Endothelial cell of umbilical vein (primary cell): ENCODE measurements around the gene ETFB. TPM values are rescaled to one million over a fixed set of nuclear protein-coding genes. Genes with fewer than 3 reads are reported as not detected.

Experiments used
- BruUV-seq: library from RNA; stranded (reverse); fragments of 400-500 nt; replicated peaks from 2 replicates; lab custom pipeline; 2021; lab: Mats Ljungman, UMichigan
- CTCF ChIA-PET: fragments of 300-600, 350-600 bp; sonication (Branson Sonifier 250); formaldehyde crosslinking; loops from one replicate; lab custom pipeline; 2021; ENCODE audit warnings: antibody characterized with exemption, inconsistent platforms; lab: Charles Lee
- POLR2A ChIA-PET: fragments of 300-600, 350-600 bp; sonication (Branson Sonifier 250); formaldehyde crosslinking; loops from one replicate; lab custom pipeline; 2021; ENCODE audit warnings: antibody characterized with exemption, inconsistent platforms; lab: Charles Lee
- DNase-seq: peaks from one replicate; pipeline ENCODE4 v3.0.0-alpha.2; 2011; ENCODE audit warnings: low read depth, low spot score
- FAIRE-seq: peaks from 2 replicates; lab custom pipeline; 2011; peaks lifted over from hg19 to GRCh38; lab: Jason Lieb, UNC
- H2AFZ ChIP-seq: 2 replicates; pipeline ENCODE4 v1.6.0; 2012; ENCODE audit warnings: low read depth, low read length, control low read depth, inconsistent platforms
- H3K27ac ChIP-seq: 2 replicates; pipeline ENCODE4 v1.5.1; 2011; ENCODE audit warnings: low read depth, mild to moderate bottlenecking, control low read depth, low read length, moderate library complexity; ENCODE audit not compliant: insufficient read depth
- H3K27me3 ChIP-seq, 2 experiments: 2 replicates each; pipeline versions ENCODE4 v1.6.0 to v1.6.1; 2011; ENCODE audit warnings: low read length in 2 of 2, mixed read lengths in 1 of 2; ENCODE audit not compliant: control insufficient read depth in 2 of 2, insufficient read depth in 2 of 2
- H3K36me3 ChIP-seq, 2 experiments: 2 replicates in 1 of 2; 3 replicates in 1 of 2; pipeline ENCODE4 v1.5.1; 2011; ENCODE audit warnings: low read length in 2 of 2, mild to moderate bottlenecking in 1 of 2, moderate library complexity in 1 of 2; ENCODE audit not compliant: control insufficient read depth in 2 of 2, insufficient read depth in 2 of 2; ENCODE audit errors: extremely low read depth in 1 of 2
- H3K4me1 ChIP-seq: 3 replicates; pipeline ENCODE4 v1.5.1; 2011; ENCODE audit warnings: mild to moderate bottlenecking, low read length; ENCODE audit not compliant: control insufficient read depth, insufficient read depth; ENCODE audit errors: extremely low read depth
- H3K4me2 ChIP-seq: 2 replicates; pipeline ENCODE4 v1.6.1; 2011; ENCODE audit warnings: low read length, control low read depth, mixed read lengths; ENCODE audit not compliant: insufficient read depth
- H3K4me3 ChIP-seq, 3 experiments: fragments of 200-600 bp in 1 of 3; sonication (generic), shearing (Covaris generic) in 1 of 3; replicated peaks in 1 of 3; 2 replicates each; pipeline ENCODE4 v1.5.1; 2011 to 2016; ENCODE audit warnings: control low read depth in 3 of 3, low read length in 3 of 3, mild to moderate bottlenecking in 2 of 3, inconsistent platforms in 1 of 3, low read depth in 1 of 3, moderate library complexity in 1 of 3; ENCODE audit not compliant: insufficient read depth in 1 of 3
- H3K79me2 ChIP-seq: 2 replicates; pipeline ENCODE4 v1.6.0; 2012; ENCODE audit warnings: low read length, inconsistent platforms; ENCODE audit not compliant: control insufficient read depth, insufficient read depth
- H3K9ac ChIP-seq: replicated peaks from 2 replicates; pipeline ENCODE3; 2011; ENCODE audit warnings: low read length, control low read depth; ENCODE audit not compliant: insufficient read depth; ENCODE audit errors: extremely low read depth
- H3K9me1 ChIP-seq: replicated peaks from 3 replicates; pipeline ENCODE4 v1.6.0; 2011; ENCODE audit warnings: mild to moderate bottlenecking, low read length; ENCODE audit not compliant: control insufficient read depth, insufficient read depth; ENCODE audit errors: extremely low read depth
- H3K9me3 ChIP-seq: replicated peaks from 2 replicates; pipeline ENCODE4 v1.5.1; 2012; ENCODE audit warnings: low read length, inconsistent platforms; ENCODE audit not compliant: control insufficient read depth, insufficient read depth
- H4K20me1 ChIP-seq: replicated peaks from 2 replicates; pipeline ENCODE3; 2011; ENCODE audit warnings: mild to moderate bottlenecking, low read length; ENCODE audit not compliant: control insufficient read depth, insufficient read depth; ENCODE audit errors: extremely low read depth
- EZH2 ChIP-seq: IDR thresholded peaks from 2 replicates; pipeline ENCODE4 v1.6.1; 2012; ENCODE audit warnings: borderline replicate concordance, low read depth, mild to moderate bottlenecking, moderate library complexity, low read length, inconsistent platforms; ENCODE audit not compliant: severe bottlenecking
- FOS ChIP-seq: IDR thresholded peaks from 2 replicates; pipeline ENCODE4 v1.6.1; 2011; ENCODE audit warnings: mild to moderate bottlenecking, low read length, moderate library complexity, borderline replicate concordance; ENCODE audit not compliant: insufficient read depth
- JUN ChIP-seq: IDR thresholded peaks from 2 replicates; pipeline ENCODE4 v1.6.1; 2011; ENCODE audit warnings: borderline replicate concordance, low read depth; ENCODE audit not compliant: insufficient read length, insufficient read depth
- MYC ChIP-seq: IDR thresholded peaks from one replicate; pipeline ENCODE4 v1.6.1; 2011; ENCODE audit warnings: mild to moderate bottlenecking, low read depth, low read length
- POLR2A ChIP-seq: IDR thresholded peaks from 2 replicates; pipeline ENCODE4 v1.6.1; 2012; ENCODE audit warnings: low read depth, mild to moderate bottlenecking, control low read depth, low read length
- POLR2AphosphoS5 ChIP-seq: IDR thresholded peaks from 2 replicates; pipeline ENCODE4 v1.6.1; 2012; ENCODE audit warnings: low read depth, mild to moderate bottlenecking, control low read depth, low read length, moderate library complexity; ENCODE audit not compliant: insufficient read depth
- dilution Hi-C: fragments of 300-500 bp; cut with MboI; formaldehyde crosslinking; loops from one replicate; pipeline ENCODE4 v1.15.0; 2019; ENCODE audit warnings: low sequenced_read_pairs; ENCODE audit not compliant: extremely low pct_ligation_motif_present
- intact Hi-C: fragments of 100-400 bp; cut with micrococcal nuclease; formaldehyde crosslinking; loops from one replicate; pipeline ENCODE4 v1.10.0; 2022
- polyA plus RNA-seq, 4 experiments: library from polyadenylated mRNA; depleted of rRNA in 3 of 4; stranded (reverse) in 3 of 4; unstranded in 1 of 4; fragments of >200 nt; gene quantifications; 2 replicates each; pipeline versions ENCODE4 v1.2.1 to v1.2.3, GENCODE V29; 2011 to 2012; ENCODE audit warnings: missing spikeins in 1 of 4
- total RNA-seq: library from RNA; stranded (reverse); gene quantifications from 2 replicates; pipeline ENCODE4 v1.2.3, GENCODE V29; 2021
- TF ChIP-seq, protein P1 (sequence below), 2 donors: IDR thresholded peaks; 1 replicate in 1 of 2; 2 replicates in 1 of 2; pipeline ENCODE4 v1.5.1; 2011; ENCODE audit warnings: low read length in 2 of 2, mild to moderate bottlenecking in 2 of 2, moderate library complexity in 2 of 2, control low read depth in 1 of 2, inconsistent platforms in 1 of 2, low read depth in 1 of 2; ENCODE audit not compliant: insufficient read depth in 1 of 2; ENCODE audit errors: extremely low read depth in 1 of 2
- TF ChIP-seq, protein P2 (sequence below): IDR thresholded peaks from 2 replicates; pipeline ENCODE4 v1.6.1; 2011; ENCODE audit not compliant: insufficient read depth, insufficient read length

The ETFB gene
- total and polyA plus RNA-seq, 2 donors (not counting 3 experiments of a cell fraction or from before 2014, with no cell fraction given), result 54.1 to 99.2 TPM

DNA sequence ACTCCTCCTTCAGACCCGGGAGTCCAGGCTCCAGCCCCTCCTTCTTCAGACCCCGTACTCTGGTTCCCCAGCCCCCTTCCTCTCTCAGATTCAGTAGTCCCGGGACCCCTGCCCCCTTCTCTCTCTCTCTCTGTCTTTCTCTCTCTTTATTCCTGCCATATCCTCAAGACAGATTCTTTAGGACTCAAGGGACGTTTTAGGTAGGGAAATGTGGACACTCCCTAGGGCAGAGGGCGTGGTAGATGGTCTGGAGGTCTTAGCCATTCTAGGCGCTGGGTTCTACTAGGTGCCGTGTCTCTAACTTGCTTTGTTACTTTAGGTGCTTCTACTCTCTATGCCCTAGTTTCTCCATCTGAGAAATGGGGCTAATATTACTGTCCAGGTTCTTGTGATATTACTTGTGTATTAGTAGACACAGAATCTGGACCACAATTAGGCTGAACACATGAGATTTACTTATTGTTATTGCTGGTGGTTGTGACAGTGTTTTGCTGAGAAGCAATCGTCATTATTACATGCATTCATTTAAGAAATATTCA is 25.0 kb upstream of the ETFB start:
- no peaks in the 10 kb centered on the region for H3K79me2 ChIP-seq
- H3K4me2 ChIP-seq, result no peak overlapping the region
- BruUV-seq, result no TSS peak
- no peaks in the 10 kb centered on the region for H3K9me3 ChIP-seq
- ChIA-PET CTCF (no interaction called here), POLR2A (no interaction called here)
- DNase-seq (no peak), FAIRE-seq (no peak)
- H3K27me3 ChIP-seq, result no peaks in the 10 kb centered on the region
- H3K36me3 ChIP-seq, result no peaks in the 10 kb centered on the region
- no peak overlapping the region for H3K9ac ChIP-seq
- H3K9me1 ChIP-seq, result no peaks in the 10 kb centered on the region
- TF ChIP-seq, protein P1, sequence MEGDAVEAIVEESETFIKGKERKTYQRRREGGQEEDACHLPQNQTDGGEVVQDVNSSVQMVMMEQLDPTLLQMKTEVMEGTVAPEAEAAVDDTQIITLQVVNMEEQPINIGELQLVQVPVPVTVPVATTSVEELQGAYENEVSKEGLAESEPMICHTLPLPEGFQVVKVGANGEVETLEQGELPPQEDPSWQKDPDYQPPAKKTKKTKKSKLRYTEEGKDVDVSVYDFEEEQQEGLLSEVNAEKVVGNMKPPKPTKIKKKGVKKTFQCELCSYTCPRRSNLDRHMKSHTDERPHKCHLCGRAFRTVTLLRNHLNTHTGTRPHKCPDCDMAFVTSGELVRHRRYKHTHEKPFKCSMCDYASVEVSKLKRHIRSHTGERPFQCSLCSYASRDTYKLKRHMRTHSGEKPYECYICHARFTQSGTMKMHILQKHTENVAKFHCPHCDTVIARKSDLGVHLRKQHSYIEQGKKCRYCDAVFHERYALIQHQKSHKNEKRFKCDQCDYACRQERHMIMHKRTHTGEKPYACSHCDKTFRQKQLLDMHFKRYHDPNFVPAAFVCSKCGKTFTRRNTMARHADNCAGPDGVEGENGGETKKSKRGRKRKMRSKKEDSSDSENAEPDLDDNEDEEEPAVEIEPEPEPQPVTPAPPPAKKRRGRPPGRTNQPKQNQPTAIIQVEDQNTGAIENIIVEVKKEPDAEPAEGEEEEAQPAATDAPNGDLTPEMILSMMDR (IDR thresholded peaks at IDR 0.05; ENCODE audit: extremely low read depth in 1 of 2, insufficient read depth in 1 of 2, low read depth in 1 of 2, low read length in 2 of 2), result no peak
- no peak for TF ChIP-seq FOS
- TF ChIP-seq, protein P2, sequence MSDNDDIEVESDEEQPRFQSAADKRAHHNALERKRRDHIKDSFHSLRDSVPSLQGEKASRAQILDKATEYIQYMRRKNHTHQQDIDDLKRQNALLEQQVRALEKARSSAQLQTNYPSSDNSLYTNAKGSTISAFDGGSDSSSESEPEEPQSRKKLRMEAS, result no peak
- no peak for TF ChIP-seq POLR2AphosphoS5
- no peak for TF ChIP-seq MYC
- no peak for TF ChIP-seq POLR2A
- no peak overlapping the region for H2AFZ ChIP-seq
- no peaks in the 10 kb centered on the region for H4K20me1 ChIP-seq
- H3K4me3 ChIP-seq, result no peak overlapping the region
- no peak overlapping the region for H3K27ac ChIP-seq
- intact Hi-C loops, result no loop called here
- peaks cover 8% of the 10 kb centered on the region for H3K4me1 ChIP-seq
- dilution Hi-C loops, result no loop called here

DNA sequence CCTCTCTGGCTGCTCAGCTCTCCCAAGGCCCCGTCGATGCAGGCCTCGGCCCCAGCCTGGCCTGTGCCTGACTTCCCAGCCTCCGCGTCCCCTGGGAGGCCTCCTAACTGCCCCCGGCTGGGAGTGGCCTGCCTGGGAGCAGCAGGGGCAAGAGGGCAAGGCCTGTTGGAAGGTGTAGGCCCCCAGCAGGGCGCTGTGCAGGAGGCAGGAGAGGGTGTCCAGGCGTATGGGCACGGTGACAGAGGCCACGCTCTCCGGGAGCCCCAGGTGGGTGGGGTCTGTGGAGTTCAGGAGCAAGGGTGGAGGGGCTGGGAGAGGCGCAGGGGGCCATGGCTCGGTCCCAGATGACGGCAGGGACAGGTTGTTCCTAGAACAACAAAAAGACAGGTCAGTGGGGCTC is 23.0 kb upstream of the ETFB start:
- BruUV-seq, result no TSS peak
- H3K4me2 ChIP-seq, result no peak overlapping the region
- dilution Hi-C loops (no loop called here), intact Hi-C loops (no loop called here)
- no peak overlapping the region for H2AFZ ChIP-seq
- ChIA-PET POLR2A (no interaction called here), CTCF (no interaction called here)
- TF ChIP-seq MYC (no peak), JUN (no peak), POLR2A (no peak), EZH2 (no peak), POLR2AphosphoS5 (no peak)
- TF ChIP-seq, protein P1 (IDR thresholded peaks at IDR 0.05; ENCODE audit: extremely low read depth in 1 of 2, insufficient read depth in 1 of 2, low read depth in 1 of 2, low read length in 2 of 2), result no peak
- TF ChIP-seq, protein P2, result no peak
- H3K9me3 ChIP-seq, result no peaks in the 10 kb centered on the region
- no peaks in the 10 kb centered on the region for H3K36me3 ChIP-seq
- no peaks in the 10 kb centered on the region for H3K27me3 ChIP-seq
- DNase-seq (no peak), FAIRE-seq (no peak)
- H3K9ac ChIP-seq, result no peak overlapping the region
- H3K27ac ChIP-seq, result no peak overlapping the region
- no peaks in the 10 kb centered on the region for H3K9me1 ChIP-seq
- H3K79me2 ChIP-seq, result no peaks in the 10 kb centered on the region
- H4K20me1 ChIP-seq, result no peaks in the 10 kb centered on the region
- no peak overlapping the region for H3K4me3 ChIP-seq
- peaks cover 4% of the 10 kb centered on the region for H3K4me1 ChIP-seq
